MM.1S (cell line): ENCODE data around the gene RHOA.
A peak's percentile ranks its signal among the peaks of the same experiment; 100 is the strongest.

Experiments used
- DNase-seq: peaks from one replicate; pipeline ENCODE4 v3.0.0-alpha.2; 2015
- H2AFZ ChIP-seq: fragments of 300-600 bp; sonication (generic); 2 replicates; pipeline ENCODE4 v1.6.0; 2016; ENCODE audit warnings: antibody characterized with exemption, low read length
- H3F3A ChIP-seq: fragments of 300-600 bp; sonication (generic); 2 replicates; pipeline ENCODE4 v1.6.1; 2016; ENCODE audit warnings: mild to moderate bottlenecking, antibody characterized with exemption, low read length, moderate library complexity, mixed read lengths; ENCODE audit not compliant: insufficient read depth
- H3K27ac ChIP-seq: fragments of 300-600 bp; sonication (generic); 2 replicates; pipeline ENCODE4 v1.5.1; 2016; ENCODE audit warnings: mild to moderate bottlenecking, low read length
- H3K27me3 ChIP-seq: fragments of 300-600 bp; sonication (generic); replicated peaks from 2 replicates; pipeline ENCODE4 v1.6.0; 2016; ENCODE audit warnings: low read length; ENCODE audit not compliant: insufficient read depth
- H3K36me3 ChIP-seq: fragments of 300-600 bp; sonication (generic); replicated peaks from 2 replicates; pipeline ENCODE4 v1.6.1; 2016; ENCODE audit warnings: mild to moderate bottlenecking, low read length, mixed read lengths; ENCODE audit not compliant: insufficient read depth
- H3K4me1 ChIP-seq: fragments of 300-600 bp; sonication (generic); 2 replicates; pipeline ENCODE4 v1.6.1; 2016; ENCODE audit warnings: low read length, mixed read lengths
- H3K4me2 ChIP-seq: fragments of 300-600 bp; sonication (generic); 2 replicates; pipeline ENCODE4 v1.6.0; 2016; ENCODE audit warnings: low read depth, low read length
- H3K4me3 ChIP-seq: fragments of 300-600 bp; sonication (generic); 2 replicates; pipeline ENCODE4 v1.5.1; 2016; ENCODE audit warnings: low read length, mixed read lengths
- H3K79me2 ChIP-seq: fragments of 300-600 bp; sonication (generic); 2 replicates; pipeline ENCODE4 v1.6.1; 2016; ENCODE audit warnings: mixed run types, low read length, mixed read lengths
- H3K9ac ChIP-seq: fragments of 300-600 bp; sonication (generic); 2 replicates; pipeline ENCODE4 v1.6.1; 2016; ENCODE audit warnings: low read length, mixed read lengths
- H3K9me2 ChIP-seq: fragments of 300-600 bp; sonication (generic); replicated peaks from 2 replicates; pipeline ENCODE4 v1.6.1; 2016; ENCODE audit warnings: mild to moderate bottlenecking, low read length, mixed read lengths; ENCODE audit not compliant: insufficient read depth
- H3K9me3 ChIP-seq: fragments of 300-600 bp; sonication (generic); replicated peaks from 2 replicates; pipeline ENCODE4 v1.6.1; 2016; ENCODE audit warnings: mild to moderate bottlenecking, low read length, mixed read lengths; ENCODE audit not compliant: insufficient read depth
- H4K20me1 ChIP-seq: fragments of 300-600 bp; sonication (generic); 2 replicates; pipeline ENCODE4 v1.6.1; 2016; ENCODE audit warnings: mild to moderate bottlenecking, low read length, moderate library complexity, mixed read lengths; ENCODE audit not compliant: insufficient read depth
- EZH2 ChIP-seq: fragments of 300-600 bp; sonication (generic); optimal IDR thresholded peaks from 2 replicates; pipeline ENCODE3; 2017; ENCODE audit warnings: low read depth, mild to moderate bottlenecking, antibody characterized with exemption, low read length, mixed read lengths
- EZH2phosphoT487 ChIP-seq: fragments of 300-600 bp; sonication (generic); IDR thresholded peaks from 2 replicates; pipeline ENCODE4 v1.6.1; 2018; ENCODE audit warnings: antibody characterized with exemption, low read length
- TF ChIP-seq, protein P1 (sequence below): fragments of 300-600 bp; sonication (generic); IDR thresholded peaks from 2 replicates; pipeline ENCODE4 v1.5.1; 2016; ENCODE audit warnings: antibody characterized with exemption, low read length, mixed read lengths

Gene RHOA

DNA sequence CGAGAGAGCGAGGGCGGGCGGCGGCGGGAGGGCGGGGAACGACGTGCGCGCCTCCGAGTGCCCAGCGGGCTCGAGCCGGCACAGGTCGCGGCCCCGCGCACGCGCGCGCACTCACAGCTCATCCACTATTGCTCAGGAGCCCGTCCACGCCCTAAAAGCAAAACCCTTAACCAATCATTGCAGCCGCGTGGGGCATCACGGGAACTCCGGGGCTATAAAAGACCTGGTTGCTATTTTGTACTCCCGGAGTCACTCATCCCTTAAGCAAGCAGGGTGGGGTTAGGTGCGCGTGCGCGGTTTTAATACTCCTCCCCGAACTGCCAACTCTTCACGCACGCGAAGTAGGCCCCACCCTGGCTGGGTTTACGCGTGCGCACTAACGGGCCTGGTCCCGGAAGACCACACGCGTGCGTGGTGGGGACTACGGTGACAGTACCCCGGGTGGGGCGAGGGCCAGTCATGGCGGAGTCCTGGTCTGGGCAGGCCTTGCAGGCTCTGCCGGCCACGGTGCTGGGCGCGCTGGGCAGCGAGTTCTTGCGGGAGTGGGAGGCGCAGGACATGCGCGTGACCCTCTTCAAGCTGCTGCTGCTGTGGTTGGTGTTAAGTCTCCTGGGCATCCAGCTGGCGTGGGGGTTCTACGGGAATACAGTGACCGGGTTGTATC is at the start of gene RHOA, which contains the start of gene TCTA:
Gene RHOA, minus strand, starts transcription at position 9 of the 664 bp plus-strand sequence. CDS start 36,387 bp downstream, outside the sequence.
Gene TCTA, plus strand, starts transcription at position 456 of the 664 bp plus-strand sequence. Its CDS starts 4 bp downstream, at position 460.
- no peak for TF ChIP-seq EZH2phosphoT487
- TF ChIP-seq, protein P1, sequence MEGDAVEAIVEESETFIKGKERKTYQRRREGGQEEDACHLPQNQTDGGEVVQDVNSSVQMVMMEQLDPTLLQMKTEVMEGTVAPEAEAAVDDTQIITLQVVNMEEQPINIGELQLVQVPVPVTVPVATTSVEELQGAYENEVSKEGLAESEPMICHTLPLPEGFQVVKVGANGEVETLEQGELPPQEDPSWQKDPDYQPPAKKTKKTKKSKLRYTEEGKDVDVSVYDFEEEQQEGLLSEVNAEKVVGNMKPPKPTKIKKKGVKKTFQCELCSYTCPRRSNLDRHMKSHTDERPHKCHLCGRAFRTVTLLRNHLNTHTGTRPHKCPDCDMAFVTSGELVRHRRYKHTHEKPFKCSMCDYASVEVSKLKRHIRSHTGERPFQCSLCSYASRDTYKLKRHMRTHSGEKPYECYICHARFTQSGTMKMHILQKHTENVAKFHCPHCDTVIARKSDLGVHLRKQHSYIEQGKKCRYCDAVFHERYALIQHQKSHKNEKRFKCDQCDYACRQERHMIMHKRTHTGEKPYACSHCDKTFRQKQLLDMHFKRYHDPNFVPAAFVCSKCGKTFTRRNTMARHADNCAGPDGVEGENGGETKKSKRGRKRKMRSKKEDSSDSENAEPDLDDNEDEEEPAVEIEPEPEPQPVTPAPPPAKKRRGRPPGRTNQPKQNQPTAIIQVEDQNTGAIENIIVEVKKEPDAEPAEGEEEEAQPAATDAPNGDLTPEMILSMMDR, result no peak
- TF ChIP-seq EZH2, result no peak
- peak within 1 kb of the TSS; percentile 26 for H2AFZ ChIP-seq

DNA sequence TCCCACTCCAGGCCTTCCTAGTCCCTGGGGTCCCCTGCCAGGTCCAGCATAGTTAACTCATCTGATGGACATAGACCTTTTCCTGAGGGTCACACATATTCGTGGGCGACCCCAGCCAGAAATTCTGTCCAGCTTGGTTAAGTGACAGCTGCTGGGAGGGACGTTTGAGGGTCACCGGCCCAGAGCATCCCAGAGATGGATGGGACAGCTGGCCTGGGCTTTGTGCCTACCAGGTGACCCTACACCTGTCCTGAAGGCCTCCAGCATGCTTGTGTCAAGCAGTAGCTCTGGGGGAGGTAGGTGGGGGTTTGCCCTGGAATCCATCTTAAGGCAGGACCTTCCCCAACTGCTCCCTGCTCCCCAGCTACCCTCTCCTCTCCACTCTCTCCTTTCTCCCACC is 49.2 kb upstream of the RHOA start:
- Histone ChIP-seq H3K79me2 (no peaks in the 10 kb centered on the region), H3K9ac (no peak overlapping the region), H3K27ac (no peak overlapping the region), H2AFZ (no peak overlapping the region), H3F3A (no peaks in the 10 kb centered on the region), H3K36me3 (no peaks in the 10 kb centered on the region), H3K9me3 (no peaks in the 10 kb centered on the region), H3K9me2 (no peaks in the 10 kb centered on the region), H4K20me1 (no peaks in the 10 kb centered on the region), H3K4me1 (peaks cover 9% of the 10 kb centered on the region; the same call in 1 of the 2 replicates), H3K4me2 (no peak overlapping the region), H3K27me3 (no peaks in the 10 kb centered on the region), H3K4me3 (no peak overlapping the region)
- DNase-seq, result no peak
- TF ChIP-seq, protein P1, result no peak
- TF ChIP-seq EZH2 (no peak), EZH2phosphoT487 (no peak)

More for the DNA sequence above, at the start of gene RHOA, which contains the start of gene TCTA:
- peaks cover 46% of the 10 kb centered on the region for H3K4me1 ChIP-seq
- peaks cover 23% of the 10 kb centered on the region for H3F3A ChIP-seq
- H3K4me3 ChIP-seq, result peak within 1 kb of the TSS; percentile 94
- no peaks in the 10 kb centered on the region for H3K9me3 ChIP-seq
- H3K27me3 ChIP-seq, result no peaks in the 10 kb centered on the region
- no peaks in the 10 kb centered on the region for H3K36me3 ChIP-seq
- peak within 1 kb of the TSS; percentile 71 for H3K27ac ChIP-seq
- peaks cover 69% of the 10 kb centered on the region for H3K79me2 ChIP-seq
- peaks cover 30% of the 10 kb centered on the region for H4K20me1 ChIP-seq
- peak within 1 kb of the TSS; percentile 99 for H3K4me2 ChIP-seq
- H3K9me2 ChIP-seq, result no peaks in the 10 kb centered on the region
- H3K9ac ChIP-seq, result peak within 1 kb of the TSS; percentile 94
- DNase-seq, result peak; percentile 100

DNA sequence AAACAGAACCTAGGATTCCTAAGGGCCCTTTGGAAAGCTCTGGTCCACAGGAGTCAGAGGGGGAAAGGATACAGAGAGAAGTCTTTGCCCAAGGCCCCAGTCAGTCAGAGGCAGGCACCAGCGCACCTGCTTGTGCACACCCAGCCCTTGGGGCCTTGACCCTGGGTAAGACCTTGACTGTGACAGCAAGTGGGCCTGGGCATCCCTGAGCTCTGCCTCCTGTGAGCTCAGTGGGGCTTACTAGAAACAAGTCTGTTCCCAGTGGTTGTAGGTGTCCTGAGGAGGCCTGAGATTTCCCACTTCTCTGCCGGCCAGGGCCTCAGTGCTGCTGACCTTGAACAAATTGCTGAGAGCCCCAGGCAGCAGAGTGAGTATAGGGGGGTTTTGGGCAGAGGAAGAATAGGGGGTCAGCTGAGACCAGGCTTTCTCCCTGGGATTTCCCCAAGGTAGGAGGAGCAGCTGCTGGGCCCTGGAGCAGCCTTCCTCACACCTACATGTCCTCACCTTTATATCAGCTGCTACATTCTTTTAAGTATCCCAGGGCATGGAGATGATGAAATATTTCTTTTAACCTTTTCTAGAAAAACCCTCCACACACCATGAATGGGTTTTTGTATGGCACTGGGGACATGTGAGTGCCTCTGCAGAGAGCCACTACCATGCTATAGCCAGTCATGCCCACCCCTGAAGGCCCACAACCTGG is 48.6 kb upstream of the RHOA start:
- Histone ChIP-seq H3K79me2 (no peaks in the 10 kb centered on the region), H4K20me1 (no peaks in the 10 kb centered on the region), H3K9ac (no peak overlapping the region), H3K27me3 (no peaks in the 10 kb centered on the region), H3K36me3 (no peaks in the 10 kb centered on the region), H3K27ac (no peak overlapping the region), H3K9me2 (no peaks in the 10 kb centered on the region), H3K4me3 (no peak overlapping the region), H3K4me2 (no peak overlapping the region), H3F3A (no peaks in the 10 kb centered on the region), H3K9me3 (no peaks in the 10 kb centered on the region), H2AFZ (no peak overlapping the region), H3K4me1 (peaks cover 9% of the 10 kb centered on the region; the same call in 1 of the 2 replicates)
- DNase-seq, result no peak
- TF ChIP-seq EZH2 (no peak), EZH2phosphoT487 (no peak)
- TF ChIP-seq, protein P1, result no peak
